ENCODE results near the gene STAT3.

- TF ChIP-seq CTCF (conservative IDR thresholded peaks at IDR 0.05; ENCODE audit: low read length) (no peak), EZH2phosphoT487 (IDR thresholded peaks at IDR 0.05; ENCODE audit: borderline replicate concordance, low read depth, low read length) (no peak)
These were observed 49.7 kb downstream of the STAT3 start for GRCh38 chr17:42338427-42338985.
